NCI-H226 (cell line): ENCODE data around the gene POU2AF3.

Experiments used
- DNase-seq: peaks from one replicate; pipeline ENCODE4 v3.0.0-alpha.2; 2015

POU2AF3 gene

DNA sequence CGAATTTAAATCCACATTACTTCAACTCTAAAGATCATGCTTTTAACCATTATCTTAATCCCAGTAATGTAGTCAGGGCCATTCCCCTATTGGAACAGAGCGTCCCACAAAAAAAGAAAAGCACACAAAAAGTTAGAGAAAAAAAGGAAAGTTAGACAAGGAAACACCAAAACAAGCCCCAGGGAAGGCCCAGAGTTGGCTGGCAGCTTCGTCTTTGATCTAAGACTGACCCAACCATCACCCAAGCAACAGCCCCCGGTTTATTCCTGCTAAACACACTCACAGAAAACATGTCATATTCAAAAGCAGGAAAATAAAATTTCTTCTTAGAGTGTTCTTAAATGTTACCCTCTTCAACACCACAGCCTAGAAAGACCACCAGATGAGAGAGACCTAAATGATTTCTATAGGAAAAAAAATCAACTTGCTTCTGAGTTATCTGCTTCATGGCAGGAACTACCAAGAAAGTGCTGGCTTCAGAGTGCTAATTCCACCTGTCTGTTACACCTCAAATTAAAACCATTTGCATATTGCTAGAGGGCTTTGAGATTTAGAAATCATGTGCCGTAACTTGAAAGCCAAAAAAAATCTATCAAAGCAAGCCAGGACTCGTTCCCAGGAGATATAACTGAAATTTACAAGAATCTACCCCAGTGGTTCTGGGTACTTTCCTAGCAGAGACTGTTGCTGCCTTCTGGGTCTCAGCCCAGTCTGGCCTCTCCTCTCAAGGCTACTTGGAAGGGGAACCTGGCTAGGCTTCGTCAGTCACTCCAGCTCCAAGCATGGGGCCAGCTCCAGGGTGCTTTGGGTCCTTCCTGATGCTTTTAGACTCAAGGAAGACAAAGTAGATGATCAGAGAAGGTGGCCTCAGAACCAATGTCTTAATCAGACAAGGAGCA is 31.2 kb downstream of the POU2AF3 start:
- no peak for DNase-seq

DNA sequence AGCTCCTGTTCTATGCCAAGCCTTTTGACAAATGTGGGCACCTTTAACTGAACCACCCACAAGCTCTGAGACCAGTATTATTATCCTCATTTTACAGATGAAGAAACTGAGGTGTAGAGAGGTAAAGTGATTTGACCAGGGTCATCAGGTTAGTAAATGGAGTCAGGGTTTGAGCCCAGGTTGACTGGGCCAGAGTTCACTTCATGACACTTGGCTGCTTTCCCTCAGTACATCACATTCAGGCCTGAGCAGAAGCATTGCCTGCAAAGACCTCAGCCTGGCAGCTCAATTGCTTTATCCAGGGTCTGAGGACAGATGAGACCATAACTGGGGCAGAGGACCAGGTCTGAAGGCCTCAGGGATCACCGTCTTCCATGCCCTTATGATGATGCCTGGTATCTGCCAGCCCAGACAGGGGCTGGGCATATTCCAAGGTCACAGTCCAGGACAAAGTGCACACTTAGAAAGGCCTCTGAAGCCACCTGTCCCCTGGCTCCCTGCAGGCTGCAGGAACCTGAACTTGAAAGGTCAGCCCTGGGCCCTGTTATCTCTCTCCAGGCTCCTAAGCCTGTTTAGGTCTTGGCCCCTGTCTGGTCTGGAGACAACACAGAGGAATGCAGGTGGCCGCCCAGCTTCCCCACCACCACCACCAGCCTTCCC is 32.0 kb downstream of the POU2AF3 start:
- DNase-seq = no peak

DNA sequence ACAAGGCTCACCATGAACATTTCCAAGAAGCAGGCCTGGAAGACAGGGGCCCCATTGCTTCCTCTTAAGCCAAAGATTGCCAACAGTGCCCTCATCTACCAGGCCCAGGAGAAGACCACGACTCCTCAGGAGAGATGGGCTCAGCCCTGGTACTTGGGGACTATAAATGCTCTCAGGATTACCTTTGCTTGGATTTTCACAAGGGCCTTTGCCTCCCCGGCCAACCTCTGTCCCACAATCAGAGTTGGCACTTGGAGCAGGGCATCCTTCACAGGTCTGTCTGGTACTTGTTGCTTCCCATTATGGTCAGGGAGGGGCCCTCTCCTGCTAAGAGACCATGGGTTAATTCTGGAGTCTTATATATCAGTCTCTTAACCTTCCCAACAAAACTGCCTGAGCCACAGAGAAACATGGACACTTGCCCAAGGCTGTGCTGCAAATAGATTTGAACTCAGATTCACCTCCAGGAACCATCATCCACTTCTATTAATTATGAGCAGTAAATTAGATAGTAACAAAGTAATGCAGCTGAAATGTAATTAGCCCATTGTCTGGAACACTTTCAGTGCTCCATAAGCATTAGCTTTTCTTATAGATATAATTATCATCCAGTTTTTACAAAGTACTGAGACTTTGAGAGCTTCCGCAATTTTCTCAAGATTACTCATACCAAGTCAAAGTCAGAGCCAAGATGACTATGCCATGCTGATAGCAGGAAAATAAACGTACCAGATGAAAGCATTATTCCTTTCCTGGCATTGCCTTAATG is 33.5 kb downstream of the POU2AF3 start:
- DNase-seq = peak; percentile 63

DNA sequence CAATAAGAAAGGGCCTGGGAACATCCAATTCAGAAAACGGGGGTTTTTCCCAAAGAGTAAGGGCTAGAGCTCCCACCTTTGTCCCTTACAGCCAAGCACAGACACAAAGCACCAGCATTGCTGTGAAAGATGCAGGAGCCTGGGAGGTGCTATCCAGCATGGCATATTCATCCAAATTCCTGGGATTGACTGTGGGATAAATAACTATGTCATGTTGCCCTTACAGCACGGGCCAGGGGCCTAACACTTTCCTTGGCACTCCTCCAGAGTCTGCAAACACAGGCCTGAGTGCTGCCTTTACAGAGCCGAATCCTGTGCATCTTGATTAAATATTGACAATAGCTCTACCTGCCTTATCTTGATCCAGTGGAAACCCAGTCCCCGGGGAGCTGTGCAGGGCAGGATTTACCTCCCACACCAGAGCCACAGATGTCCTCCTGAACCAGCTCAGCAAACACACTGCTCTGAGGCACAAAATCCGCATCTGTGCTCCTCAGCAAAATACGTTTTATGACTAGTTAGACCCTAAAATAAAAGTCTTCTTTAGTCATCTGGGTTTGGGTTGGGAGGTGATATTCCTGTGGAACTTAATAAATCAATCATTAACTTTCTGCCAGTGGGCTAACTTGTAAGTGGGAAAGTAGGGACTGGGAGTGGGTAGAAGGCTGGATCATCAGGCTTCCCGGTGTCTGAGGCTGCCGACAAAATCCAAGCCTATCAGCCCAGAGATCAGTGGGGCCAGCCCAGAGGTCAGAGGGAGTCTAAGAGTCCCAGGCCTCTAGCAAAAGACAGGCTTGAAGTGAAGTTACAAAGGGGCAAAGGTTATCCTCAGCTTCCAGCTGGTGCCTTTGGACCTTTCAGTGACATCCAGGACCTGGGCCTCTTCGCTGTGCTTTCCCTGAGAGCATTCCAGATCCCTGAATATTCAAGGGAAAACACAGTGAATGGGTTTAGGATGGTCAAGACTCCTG is 36.5 kb downstream of the POU2AF3 start:
- DNase-seq = no peak

DNA sequence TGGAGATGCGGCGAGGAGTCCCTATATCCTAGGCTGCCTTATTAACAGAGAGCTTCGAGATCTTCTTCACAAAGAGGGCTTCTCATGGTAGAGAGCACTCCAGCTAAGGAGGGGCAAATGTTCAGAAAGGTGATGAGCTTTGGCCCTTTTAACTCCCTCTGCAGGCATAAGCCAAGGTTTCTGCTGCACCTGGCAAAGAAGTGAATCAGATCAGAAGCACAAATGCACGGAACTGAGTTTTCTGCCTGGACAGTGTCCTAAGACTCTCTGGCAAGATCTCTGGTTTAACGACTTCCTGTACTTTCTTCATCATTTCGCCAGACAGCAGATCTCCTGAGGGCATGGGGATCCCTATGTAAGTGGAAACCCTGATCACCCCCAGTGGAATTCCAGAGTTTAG is 37.2 kb downstream of the POU2AF3 start:
- DNase-seq = no peak

DNA sequence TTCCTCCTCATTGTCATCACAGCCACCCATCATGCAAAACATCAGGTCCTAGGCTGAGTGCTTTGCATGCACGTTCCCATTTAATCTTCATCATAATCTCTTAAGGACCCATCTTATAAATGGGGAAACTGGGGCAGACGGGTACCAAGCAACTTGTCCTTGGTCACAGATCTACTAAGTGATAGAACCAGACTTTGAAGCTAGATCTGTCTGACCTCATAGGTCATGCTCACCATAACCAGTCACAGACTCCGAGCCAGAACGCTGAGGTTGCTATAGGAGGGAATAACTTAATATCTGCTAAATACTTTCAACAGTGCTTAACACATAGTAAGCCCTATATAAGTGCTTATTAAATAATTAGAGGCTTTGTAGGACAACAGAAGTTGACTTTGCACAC is 37.7 kb downstream of the POU2AF3 start:
- DNase-seq = no peak

DNA sequence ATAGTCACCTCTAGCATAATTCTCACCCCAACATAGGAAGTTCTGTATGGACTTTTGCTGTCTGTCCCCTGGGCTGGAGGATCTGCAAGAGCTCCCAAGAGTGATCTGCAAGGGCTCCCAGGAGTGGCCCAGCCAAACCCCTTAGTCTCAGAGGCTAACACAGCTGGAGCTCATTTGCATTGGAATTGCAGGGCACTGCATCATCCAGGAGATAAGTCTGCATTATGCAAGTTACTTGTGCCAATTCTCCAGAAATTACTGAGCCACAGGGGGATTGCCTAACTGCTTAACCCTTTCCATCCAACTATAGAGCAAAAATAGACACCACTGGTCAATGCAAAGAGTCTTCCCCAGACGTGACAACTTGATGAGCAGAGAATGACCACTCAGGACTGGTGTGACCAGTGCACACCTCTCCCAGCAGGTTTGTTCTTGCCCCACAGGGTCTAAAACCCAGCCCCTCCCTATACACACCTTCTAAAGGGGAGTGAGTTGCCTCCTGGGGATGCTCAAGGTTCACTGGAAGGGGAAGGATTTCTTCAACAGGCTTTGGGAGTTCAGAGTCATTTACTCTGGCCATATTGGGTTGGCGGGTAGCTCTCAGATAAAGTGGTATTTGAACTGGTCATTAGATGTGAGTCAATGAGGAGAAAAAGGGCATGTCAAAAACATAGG is 38.4 kb downstream of the POU2AF3 start:
- peak; percentile 64 for DNase-seq

DNA sequence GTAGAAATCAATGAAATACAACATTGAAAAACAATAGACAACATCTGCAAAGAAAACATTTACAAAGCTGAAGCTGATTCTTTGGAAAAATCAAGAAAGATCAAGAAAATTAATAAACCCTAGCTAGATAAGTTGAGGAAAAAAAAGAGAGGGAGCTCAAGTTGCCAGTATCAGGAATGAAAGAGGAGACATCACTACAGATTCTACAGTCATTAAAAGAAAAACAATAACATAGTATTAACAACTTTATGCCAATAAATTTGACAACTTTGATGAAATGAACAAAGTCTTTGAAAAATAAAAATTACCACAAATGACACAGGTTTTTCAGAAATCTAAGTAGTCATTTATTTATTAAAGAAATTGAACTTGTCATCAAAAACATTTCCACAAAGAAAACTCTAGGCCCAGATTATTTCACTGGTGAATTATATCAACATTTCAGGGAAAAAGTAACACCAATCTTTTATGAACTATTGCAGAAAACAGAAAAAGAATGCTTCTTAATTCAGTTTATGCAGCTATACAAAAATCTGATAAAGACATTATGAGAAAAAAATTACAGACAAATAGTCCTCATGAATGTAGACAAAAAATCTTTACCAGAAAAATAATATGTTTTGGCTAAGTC is 41.5 kb downstream of the POU2AF3 start:
- DNase-seq = no peak

DNA sequence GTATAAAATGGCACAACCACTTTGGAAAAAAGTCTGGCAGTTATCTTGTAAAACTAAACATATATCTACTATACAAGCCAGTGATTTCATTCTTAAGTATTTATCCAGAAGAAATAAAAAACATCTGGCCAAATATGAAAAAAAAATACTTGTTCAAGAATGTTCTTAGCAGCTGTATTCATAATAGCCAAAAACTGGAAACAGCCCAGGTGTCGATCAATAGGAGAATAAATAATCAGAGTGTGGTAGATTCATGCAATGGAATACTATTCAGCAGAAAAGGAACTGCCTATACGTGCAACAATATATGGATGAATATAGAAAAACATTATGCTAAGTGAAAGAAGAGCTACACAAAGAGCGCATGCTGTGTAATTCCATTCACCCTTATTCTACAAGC is 44.0 kb downstream of the POU2AF3 start:
- no peak for DNase-seq

DNA sequence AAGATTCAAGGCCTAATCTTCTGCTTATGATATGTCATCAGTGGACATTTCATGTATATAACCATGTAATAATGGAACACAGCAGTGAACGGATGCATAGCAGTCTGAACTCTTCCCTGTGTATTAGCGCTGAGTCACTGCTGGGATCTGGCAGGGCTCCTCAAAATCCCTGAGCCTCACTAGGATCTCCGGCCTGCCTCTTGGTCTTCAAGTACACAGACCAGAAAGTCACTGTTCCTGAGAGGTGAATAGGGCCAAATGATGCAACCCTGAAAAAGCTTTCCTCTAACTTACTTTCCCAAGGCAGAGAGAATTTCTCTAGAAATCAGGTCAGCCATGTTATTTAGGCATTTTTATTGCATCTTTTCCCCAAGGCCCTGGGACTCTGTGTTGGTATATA is 45.7 kb downstream of the POU2AF3 start:
- peak; percentile 72 for DNase-seq

DNA sequence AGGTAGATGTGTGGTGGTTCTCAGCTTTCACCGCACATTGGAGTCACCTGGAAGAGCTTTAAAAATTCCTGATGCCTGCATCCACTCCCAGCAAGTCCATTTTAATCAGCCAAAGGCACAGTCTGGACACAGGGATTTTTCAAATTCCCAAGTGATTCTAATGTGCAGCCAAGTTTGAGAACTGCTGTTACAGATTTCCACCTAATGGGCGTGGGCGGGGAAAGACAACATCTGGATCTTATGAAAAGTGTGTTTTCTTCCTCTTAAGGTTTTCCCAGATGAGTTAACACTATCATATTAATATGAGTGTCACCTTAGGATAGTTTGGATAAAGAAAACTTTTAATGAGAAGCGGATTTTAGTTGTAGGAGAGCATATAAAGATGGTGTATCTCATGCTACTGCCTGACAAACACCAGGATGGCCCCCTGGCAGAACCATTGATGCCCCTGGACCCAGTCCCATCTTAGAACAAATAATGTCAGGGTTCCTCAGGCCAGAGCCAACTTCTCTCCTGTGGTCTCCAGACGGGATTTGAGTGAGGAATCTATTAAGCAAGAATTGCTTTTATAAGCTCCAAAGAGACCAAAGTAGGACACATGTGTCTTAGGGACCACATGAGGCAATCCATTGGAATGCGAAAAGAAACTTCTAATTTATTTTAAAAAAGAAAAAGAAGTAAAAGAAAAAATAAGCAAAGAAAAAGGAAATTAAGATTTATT is 48.8 kb downstream of the POU2AF3 start:
- DNase-seq = no peak

DNA sequence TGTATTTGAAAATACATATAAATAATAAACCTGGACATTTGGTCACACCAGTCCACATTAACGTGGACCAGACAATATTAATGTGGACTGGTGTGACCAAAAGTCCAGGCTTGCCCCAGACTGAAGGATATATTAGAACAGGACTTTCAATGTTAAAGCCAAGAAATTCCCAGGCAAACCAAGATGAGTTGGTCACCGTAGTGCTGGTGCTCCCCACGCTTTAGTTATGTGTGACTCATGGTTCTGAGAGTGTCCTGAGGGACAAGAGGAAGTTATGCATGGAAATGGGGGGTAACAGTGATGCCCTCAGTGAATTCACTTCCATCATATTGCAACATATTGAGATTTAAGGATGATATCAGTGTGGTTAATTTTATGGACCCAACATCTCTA is 49.4 kb downstream of the POU2AF3 start:
- peak; percentile 20 for DNase-seq

DNA sequence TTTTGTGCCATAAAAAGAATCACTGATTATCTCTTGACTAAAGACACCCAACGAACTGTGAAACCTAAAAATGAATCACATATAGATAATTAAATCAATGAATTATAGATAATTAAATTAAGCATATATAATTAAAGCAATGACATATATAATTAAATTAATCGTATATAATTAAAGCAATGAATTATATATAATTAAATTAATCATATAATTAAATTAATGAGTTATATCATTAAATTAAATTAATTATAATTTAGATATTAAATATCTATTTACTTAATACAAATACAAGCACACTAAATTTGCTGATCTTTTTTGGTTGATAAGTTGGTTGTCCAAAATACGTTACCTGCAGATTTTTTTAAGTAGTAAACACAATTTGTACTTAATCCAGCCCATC is 49.8 kb downstream of the POU2AF3 start:
- no peak for DNase-seq

DNA sequence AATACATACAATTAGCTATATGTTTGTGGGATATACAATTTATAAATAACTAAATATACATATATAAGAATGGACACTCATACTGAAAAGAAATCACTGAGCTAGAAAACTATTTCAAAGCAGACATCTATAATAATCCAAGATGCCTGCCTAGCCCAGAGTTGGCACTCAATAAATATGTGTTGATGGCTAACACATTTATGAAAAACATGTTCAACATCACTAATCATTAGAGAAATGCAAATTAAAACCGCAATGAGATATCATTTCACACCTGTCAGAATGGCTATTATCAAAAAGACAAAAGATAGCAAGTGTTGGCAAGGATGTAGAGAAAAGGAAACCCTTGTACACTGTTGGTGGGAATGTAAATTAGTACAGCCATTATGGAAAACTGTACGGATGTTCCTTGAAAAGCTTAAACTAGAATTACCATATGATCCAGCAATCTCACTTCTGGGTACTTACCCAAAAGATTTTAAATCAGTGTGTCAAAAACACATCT is 50.9 kb downstream of the POU2AF3 start:
- DNase-seq = no peak

DNA sequence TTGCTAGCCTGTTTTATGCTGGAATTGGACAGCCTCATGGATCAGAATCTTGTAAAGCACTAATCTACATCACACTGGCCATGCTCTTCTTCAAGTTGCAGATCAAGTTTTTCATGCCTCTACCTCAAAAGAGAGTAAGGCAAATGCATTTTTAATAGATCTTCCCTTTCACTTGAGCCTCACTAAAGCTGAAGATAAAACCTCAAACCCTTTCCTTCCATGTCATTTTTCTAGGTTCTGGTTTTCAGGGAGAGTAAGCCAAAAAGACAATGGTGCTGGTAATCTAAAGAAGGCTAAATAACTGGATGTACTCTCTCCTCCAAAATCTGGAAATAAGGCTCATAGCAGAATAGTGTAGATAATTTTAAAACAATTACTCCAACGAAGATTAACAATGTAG is 52.5 kb downstream of the POU2AF3 start:
- DNase-seq = no peak

DNA sequence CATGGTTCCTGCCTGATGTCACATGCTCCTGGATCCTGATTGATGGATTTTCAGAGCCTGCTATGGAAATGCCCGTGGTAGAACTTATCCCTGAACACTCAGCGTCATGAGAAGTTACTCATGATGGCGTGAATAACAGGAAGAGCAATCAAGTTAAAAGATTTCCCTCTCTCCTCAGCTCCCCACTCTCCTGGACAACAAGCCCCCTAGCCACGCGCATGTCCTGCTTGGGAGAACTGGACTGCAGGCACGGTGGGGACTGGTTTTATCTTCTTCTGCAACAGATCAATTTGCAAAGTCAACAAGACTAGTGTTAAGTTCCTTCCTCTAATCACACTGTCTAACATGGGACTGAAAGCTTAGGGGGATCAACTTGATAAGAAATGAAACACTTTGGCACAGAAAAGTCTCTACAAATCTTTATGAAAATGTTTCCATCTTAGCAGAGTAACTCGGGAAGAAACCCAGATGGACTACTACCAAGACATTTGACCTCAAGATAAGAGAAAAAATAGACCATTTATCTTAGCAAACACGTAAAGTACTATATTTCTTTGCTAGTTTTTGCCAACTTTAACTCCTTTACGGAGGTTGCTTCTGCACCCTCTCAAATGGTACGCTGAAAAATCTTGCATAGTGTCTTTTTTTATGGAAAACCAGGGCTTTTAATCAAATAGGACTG is 53.2 kb downstream of the POU2AF3 start:
- no peak for DNase-seq

DNA sequence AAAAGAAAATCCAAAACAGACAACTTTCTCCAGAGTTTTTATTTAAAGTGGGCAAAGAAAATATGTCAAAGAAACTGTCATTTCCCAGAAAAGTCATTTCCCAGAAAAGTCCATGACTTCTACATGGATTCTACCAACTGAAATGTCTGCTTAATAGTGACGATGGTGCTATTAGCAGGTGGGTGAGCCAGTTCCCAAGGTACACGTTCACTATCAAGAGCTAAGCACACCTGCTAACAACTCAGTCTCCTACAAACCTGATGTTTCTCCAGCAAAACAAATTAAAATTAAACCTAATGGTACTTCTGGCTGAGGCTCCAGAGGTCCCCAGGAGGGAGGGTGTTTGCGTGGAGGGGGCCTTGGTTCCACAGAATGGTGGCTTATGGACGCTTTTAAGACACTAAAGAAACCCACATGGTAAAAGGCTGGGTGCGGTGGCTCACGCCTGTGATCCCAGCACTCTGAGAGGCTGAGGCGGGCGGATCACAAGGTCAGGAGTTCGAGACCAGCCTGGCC is 53.9 kb downstream of the POU2AF3 start:
- no peak for DNase-seq

DNA sequence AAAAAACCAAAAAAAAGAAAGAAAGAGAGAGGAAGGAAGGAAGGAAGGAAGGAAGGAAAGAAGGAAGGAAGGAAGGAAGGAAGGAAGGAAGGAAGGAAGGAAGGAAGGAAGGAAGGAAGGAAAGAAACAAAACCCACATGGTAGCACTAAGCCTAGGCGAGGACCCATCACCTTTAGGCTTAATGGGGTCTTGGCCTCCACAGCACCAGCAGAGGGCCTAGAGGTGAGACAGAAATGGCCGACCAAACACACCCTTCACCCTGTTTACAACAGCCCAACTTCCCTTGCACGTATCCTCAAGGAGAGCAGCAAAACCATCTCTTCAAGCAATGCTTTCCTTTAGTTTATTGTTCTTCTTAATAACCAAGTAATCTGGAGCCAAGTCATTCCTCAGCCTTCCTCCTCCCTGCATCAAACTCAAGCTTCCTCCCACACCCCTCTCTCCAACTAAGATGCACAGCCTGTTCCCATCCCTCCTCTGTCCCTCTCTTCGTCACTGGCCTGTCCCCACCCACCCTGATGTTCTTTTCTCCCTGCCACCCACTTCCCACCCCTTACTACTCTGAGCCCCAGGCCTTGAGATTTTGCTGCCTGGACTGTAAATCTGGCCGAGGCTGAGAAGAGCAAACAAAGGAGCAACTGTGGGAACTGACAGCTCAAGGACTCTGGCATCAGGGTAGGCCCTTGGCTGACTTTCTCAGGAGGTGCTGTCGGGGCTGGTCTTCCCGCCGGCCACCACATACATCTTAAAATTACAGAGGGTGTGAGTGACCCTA is 54.8 kb downstream of the POU2AF3 start:
- DNase-seq = no peak
